Measurements from ENCODE around the gene MARCKSL1.
A peak's percentile ranks its signal among the peaks of the same experiment; 100 is the strongest.

The MARCKSL1 gene

GRCh38 chr1:32352831-32353383, 16.9 kb upstream of the MARCKSL1 start:
- no peak for DNase-seq (ENCODE audit: low read depth, low spot score)

DNA sequence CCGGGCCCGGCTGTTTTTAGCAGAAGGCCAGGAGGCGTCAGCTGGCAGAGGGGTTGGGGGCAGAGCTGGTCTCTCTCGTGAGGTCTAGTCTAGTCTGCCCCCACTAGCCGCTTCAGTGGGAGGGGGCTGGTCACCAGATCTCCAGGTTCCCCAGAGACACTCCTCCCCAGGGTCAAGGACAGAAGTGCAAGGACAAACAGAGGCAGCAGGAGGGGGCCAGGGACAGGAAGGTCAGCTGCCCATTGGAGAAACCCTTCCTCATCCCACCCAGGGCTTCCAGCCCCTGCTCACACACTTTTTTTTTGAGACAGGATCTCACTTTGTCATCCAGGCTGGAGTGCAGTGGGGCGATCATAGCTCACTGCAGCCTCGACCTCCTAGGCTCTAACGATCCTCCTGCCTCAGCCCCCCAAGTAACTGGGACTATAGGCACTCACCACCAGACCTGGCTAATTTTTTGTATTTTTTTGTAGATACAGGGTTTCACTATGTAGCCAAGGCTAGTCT, 16.3 kb upstream of the MARCKSL1 start:
- DNase-seq (ENCODE audit: low read depth, low spot score) = no peak

GRCh38 chr1:32351399-32352238, 15.6 kb upstream of the MARCKSL1 start:
- DNase-seq (ENCODE audit: low read depth, low spot score) = peak; percentile 68

- no peak for DNase-seq (ENCODE audit: low read depth, low spot score)
Measured at GRCh38 chr1:32350785-32351398, 14.9 kb upstream of the MARCKSL1 start.

DNA sequence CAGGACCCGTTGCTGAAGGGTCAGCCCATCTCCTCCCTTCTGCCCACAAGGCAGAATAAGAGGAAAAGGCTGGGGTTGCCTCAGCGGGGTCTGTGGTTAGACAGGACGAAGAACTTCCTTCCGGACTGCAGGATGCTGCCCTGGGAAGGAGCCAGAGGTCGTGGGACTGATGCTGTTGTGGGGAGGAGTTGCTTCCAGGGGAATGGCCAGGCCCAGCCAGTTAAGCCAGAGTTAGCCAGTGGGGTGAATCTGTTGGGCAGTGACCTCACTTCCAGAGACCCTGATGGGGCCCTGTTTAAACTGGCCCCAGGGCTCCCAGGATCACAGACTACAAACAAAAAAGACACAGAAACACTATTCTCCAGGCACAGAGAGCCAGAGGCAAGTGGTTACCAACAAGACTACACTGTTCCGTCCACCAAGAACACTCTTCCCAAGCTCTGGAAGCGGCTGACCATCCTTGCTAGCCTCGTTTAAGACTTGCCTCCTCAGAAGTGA, 13.2 kb upstream of the MARCKSL1 start:
- no peak for DNase-seq (ENCODE audit: low read depth, low spot score)

DNA sequence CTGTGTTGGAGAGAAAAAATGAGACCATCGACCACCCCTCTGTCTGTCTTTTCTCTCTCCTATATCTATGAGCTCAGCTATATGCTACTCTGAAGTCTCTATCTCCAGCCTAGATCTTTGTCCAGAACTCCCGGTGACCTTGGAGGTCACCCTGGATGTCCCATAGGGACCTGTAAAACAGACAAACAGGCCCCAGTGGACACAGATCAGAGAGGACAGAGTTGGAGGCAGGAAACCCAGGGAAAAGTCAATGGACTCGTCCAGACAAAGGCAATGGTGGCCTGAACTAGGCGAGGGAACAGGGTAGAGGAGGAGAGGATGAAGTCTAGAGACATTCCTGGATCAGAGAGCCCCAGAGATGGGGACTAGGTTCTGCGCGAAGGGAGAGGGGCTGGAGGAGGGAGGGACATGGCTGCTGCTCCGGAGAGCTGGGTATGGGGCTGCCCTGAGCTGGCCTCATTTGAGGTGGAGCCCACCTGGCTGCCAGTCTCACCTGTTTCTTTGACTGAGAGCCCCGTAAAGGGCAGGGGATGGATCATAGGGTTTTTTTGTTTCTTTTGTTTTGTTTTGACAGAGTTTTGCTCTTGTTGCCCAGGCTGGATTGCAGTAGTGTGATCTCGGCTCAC, 10.6 kb upstream of the MARCKSL1 start:
- DNase-seq (ENCODE audit: low read depth, low spot score) = no peak

DNA sequence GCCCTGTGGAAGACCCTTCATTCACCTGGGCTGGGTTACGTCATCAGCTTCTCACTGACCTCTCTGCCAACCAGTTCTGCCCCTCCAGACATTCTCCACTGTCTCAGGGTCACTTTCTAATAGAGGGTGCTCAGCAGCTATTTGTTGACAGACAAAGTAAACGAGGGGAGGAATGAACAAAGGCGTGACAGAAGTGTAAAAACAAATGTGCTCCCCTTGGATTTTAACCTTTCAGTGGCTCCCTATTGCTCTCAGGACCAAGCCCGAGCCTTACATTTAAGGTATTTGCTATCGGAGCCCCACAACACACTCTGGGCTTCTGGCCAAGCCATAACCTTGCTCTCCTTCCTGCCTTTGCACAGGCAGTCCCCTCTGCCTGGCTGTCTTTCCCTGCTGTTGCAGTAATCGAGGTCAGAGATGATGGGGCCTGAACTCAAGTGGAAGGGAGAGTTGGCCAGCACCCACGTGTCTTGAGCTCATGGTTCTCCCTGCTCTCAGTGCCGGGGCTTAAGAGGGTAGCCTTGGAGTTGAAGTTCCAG, 9.3 kb upstream of the MARCKSL1 start:
- no peak for DNase-seq (ENCODE audit: low read depth, low spot score)

DNA sequence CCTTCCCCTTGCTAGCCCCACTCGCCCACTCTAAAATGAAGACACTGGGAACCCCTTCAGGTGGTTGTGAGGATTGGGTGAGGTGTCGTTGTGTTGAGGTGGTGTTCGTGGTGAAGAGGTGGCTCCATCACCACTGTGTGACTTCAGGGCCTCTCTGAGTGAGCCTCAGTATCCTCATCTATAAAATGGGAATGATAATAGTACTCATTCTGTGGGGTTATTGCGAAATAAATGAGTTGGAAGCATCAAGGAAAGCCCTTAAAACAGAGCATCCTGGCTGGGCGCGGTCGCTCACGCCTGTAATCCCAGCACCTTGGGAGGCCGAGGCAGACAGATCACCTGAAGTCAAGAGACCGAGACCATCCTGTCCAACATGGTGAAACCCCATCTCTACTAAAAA, 6.7 kb upstream of the MARCKSL1 start:
- DNase-seq (ENCODE audit: low read depth, low spot score) = no peak

- DNase-seq (ENCODE audit: low read depth, low spot score) = no peak
Measured at GRCh38 chr1:32341971-32342370, 5.9 kb upstream of the MARCKSL1 start.

- DNase-seq (ENCODE audit: low read depth, low spot score) = no peak
Measured at GRCh38 chr1:32341186-32341757, 5.2 kb upstream of the MARCKSL1 start.

GRCh38 chr1:32339363-32339978, 3.4 kb upstream of the MARCKSL1 start:
- DNase-seq (ENCODE audit: low read depth, low spot score) = no peak

GRCh38 chr1:32338637-32339145, 2.7 kb upstream of the MARCKSL1 start:
- no peak for DNase-seq (ENCODE audit: low read depth, low spot score)

GRCh38 chr1:32337855-32338636, 2.0 kb upstream of the MARCKSL1 start:
- DNase-seq (ENCODE audit: low read depth, low spot score) = no peak

- DNase-seq (ENCODE audit: low read depth, low spot score) = no peak
Measured at GRCh38 chr1:32336963-32337675, 1.1 kb upstream of the MARCKSL1 start.

DNA sequence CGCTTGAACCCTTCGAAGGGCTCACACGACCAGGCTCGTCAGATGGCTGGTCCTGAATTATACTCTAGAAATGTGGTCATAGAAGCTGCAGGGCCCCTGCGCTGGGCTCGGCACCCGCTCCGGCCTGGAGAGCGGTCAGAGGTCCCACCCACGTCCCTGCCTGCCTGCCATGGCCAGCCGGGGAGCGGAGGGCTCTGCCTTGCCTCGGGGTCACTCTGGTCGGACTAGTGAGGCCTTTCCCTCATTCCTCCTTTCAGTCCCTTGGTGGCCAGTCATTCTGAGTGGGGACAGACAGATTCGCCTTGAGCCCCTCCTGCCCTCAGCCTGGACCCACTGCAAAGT, 529 bp upstream of the MARCKSL1 start:
- no peak for DNase-seq (ENCODE audit: low read depth, low spot score)

- DNase-seq (ENCODE audit: low read depth, low spot score) = no peak
Measured at GRCh38 chr1:32335535-32335789, 571 bp downstream of the MARCKSL1 start.

- DNase-seq (ENCODE audit: low read depth, low spot score) = no peak
Measured at GRCh38 chr1:32334864-32335534, 1.0 kb downstream of the MARCKSL1 start.

DNA sequence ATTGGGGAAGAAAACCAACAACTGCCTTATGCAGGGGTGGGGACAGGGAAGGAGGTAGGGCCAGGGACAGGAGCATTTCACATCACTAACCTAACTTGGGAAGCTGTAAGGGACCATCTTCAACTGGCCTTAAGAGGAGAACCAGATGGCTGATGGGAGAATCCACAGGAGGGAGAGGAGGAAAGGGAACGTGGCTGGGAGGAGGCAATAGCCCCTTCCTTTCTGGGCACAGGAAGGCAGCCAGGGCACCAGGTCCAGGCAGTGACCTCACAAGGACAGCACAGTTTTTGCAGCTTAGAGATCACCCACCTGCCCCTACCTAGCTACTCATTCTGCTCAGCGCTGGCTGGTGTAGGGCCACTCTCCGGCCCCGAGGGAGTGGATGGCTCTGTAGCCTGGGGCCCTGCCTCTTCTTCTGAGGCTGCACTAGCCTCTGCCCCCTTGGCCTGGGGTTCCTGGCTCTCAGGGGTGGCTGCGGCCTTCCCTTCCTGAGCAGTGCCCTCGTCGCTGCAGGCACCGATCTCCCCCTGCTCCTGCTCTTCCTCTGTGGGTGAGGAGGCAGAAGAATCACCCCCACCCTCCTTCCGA, 1.7 kb downstream of the MARCKSL1 start:
- DNase-seq (ENCODE audit: low read depth, low spot score) = no peak

All from iPS DF 19.7 (cell line).